IMR-90 (cell line): ENCODE results near the gene CDKAL1. TPM values are rescaled to one million over a fixed set of nuclear protein-coding genes. Genes with fewer than 3 reads are reported as not detected.

ENCODE experiments used
- ATAC-seq: fragments of 200-7000 bp; cut with Tn5 transposase; 2 replicates; pipeline ENCODE4 v1.9.1; 2020; ENCODE audit warnings: low read depth, mild to moderate bottlenecking, moderate library complexity
- BruUV-seq: library from RNA; stranded (reverse); fragments of 400-500 nt; replicated peaks from 2 replicates; lab custom pipeline; 2021; lab: Mats Ljungman, UMichigan
- CTCF ChIA-PET: fragments of 300-600 bp; formaldehyde crosslinking; extraction: SDS; loops from one replicate; lab custom pipeline; 2021; ENCODE audit warnings: antibody characterized with exemption; lab: Yijun Ruan, JAX
- POLR2A ChIA-PET: fragments of 300-600 bp; sonication (Branson Sonifier 250); formaldehyde crosslinking; loops from one replicate; lab custom pipeline; 2022; ENCODE audit warnings: antibody characterized with exemption; ENCODE audit not compliant: unreplicated experiment; lab: Charles Lee
- DNase-seq: peaks from one replicate; pipeline ENCODE4 v3.0.0; 2013
- H2AFZ ChIP-seq: replicated peaks from 2 replicates; pipeline ENCODE3; 2013; ENCODE audit warnings: low read length, mild to moderate bottlenecking; ENCODE audit not compliant: poor library complexity
- H2AK5ac ChIP-seq: 2 replicates; pipeline ENCODE4 v1.6.1; 2013; ENCODE audit warnings: low read depth, low read length, inconsistent platforms
- H2AK9ac ChIP-seq: replicated peaks from 2 replicates; pipeline ENCODE3; 2013; ENCODE audit warnings: mild to moderate bottlenecking, low read depth, low read length, moderate library complexity; ENCODE audit not compliant: poor library complexity
- H2BK120ac ChIP-seq: 2 replicates; pipeline ENCODE4 v1.6.1; 2013; ENCODE audit warnings: low read depth, low read length, inconsistent platforms
- H2BK15ac ChIP-seq: 3 replicates; pipeline ENCODE4 v1.6.1; 2013; ENCODE audit warnings: low read depth, low read length, inconsistent platforms
- H2BK20ac ChIP-seq: 2 replicates; pipeline ENCODE4 v1.6.1; 2013; ENCODE audit warnings: low read depth, mild to moderate bottlenecking, inconsistent platforms, low read length, moderate library complexity
- H2BK5ac ChIP-seq: 2 replicates; pipeline ENCODE4 v1.6.1; 2013; ENCODE audit warnings: mild to moderate bottlenecking, low read depth, low read length, inconsistent platforms; ENCODE audit not compliant: poor library complexity, severe bottlenecking
- H3K14ac ChIP-seq: replicated peaks from 2 replicates; pipeline ENCODE4 v1.6.1; 2013; ENCODE audit warnings: low read depth, low read length, inconsistent platforms
- H3K18ac ChIP-seq: 2 replicates; pipeline ENCODE4 v1.6.1; 2013; ENCODE audit warnings: low read depth, low read length, control low read depth
- H3K23ac ChIP-seq: 2 replicates; pipeline ENCODE4 v1.6.1; 2013; ENCODE audit warnings: low read depth, low read length, inconsistent platforms
- H3K27ac ChIP-seq: 2 replicates; pipeline ENCODE4 v1.5.1; 2013; ENCODE audit warnings: mild to moderate bottlenecking, control low read depth, low read length; ENCODE audit not compliant: insufficient read depth
- H3K27me3 ChIP-seq: 2 replicates; pipeline ENCODE4 v1.6.1; 2013; ENCODE audit warnings: low read length; ENCODE audit not compliant: control insufficient read depth, insufficient read depth
- H3K36me3 ChIP-seq: 2 replicates; pipeline ENCODE4 v1.6.1; 2013; ENCODE audit warnings: low read length, mixed read lengths; ENCODE audit not compliant: control insufficient read depth, insufficient read depth
- H3K4ac ChIP-seq: 2 replicates; pipeline ENCODE4 v1.6.1; 2013; ENCODE audit warnings: low read depth, low read length, inconsistent platforms
- H3K4me1 ChIP-seq: 2 replicates; pipeline ENCODE4 v1.6.1; 2013; ENCODE audit warnings: low read length, mixed read lengths; ENCODE audit not compliant: control insufficient read depth, insufficient read depth
- H3K4me2 ChIP-seq: 2 replicates; pipeline ENCODE4 v1.6.1; 2013; ENCODE audit warnings: low read depth, mild to moderate bottlenecking, control low read depth, low read length, moderate library complexity
- H3K4me3 ChIP-seq: 2 replicates; pipeline ENCODE4 v1.5.1; 2013; ENCODE audit warnings: low read depth, mild to moderate bottlenecking, control low read depth, low read length, moderate library complexity; ENCODE audit not compliant: insufficient read depth
- H3K56ac ChIP-seq: 2 replicates; pipeline ENCODE4 v1.6.1; 2013; ENCODE audit warnings: low read length, inconsistent platforms; ENCODE audit not compliant: insufficient read depth; ENCODE audit errors: extremely low read depth
- H3K79me1 ChIP-seq, 2 experiments: 2 replicates each; pipeline ENCODE4 v1.6.1; 2013; ENCODE audit warnings: low read length in 2 of 2, inconsistent platforms in 1 of 2, low read depth in 1 of 2
- H3K9ac ChIP-seq: 2 replicates; pipeline ENCODE4 v1.6.1; 2013; ENCODE audit warnings: low read depth, low read length, control low read depth
- H3K9me1 ChIP-seq: 2 replicates; pipeline ENCODE4 v1.6.1; 2013; ENCODE audit warnings: low read length, inconsistent platforms; ENCODE audit not compliant: insufficient read depth
- H3K9me3 ChIP-seq: 2 replicates; pipeline ENCODE4 v1.6.1; 2013; ENCODE audit warnings: low read length; ENCODE audit not compliant: control insufficient read depth, insufficient read depth
- H4K20me1 ChIP-seq: 2 replicates; pipeline ENCODE4 v1.6.1; 2013; ENCODE audit warnings: low read length, inconsistent platforms; ENCODE audit not compliant: insufficient read depth
- H4K5ac ChIP-seq: 2 replicates; pipeline ENCODE4 v1.6.1; 2013; ENCODE audit warnings: mild to moderate bottlenecking, low read depth, low read length, control low read depth
- H4K8ac ChIP-seq, 2 experiments: 2 replicates each; pipeline ENCODE4 v1.6.1; 2013; ENCODE audit warnings: low read depth in 2 of 2, low read length in 2 of 2, control low read depth in 1 of 2, inconsistent platforms in 1 of 2
- H4K91ac ChIP-seq: 2 replicates; pipeline ENCODE4 v1.6.1; 2013; ENCODE audit warnings: low read depth, low read length, inconsistent platforms; ENCODE audit not compliant: insufficient read depth
- BHLHE40 ChIP-seq: fragments of 150-350 bp; IDR thresholded peaks from 2 replicates; pipeline ENCODE4 v1.6.1; 2016; ENCODE audit warnings: mild to moderate bottlenecking, low read depth, low read length
- CEBPB ChIP-seq: IDR thresholded peaks from 2 replicates; pipeline ENCODE4 v1.6.1; 2012; ENCODE audit warnings: low read depth, low read length, improper control_type of control experiment
- CHD1 ChIP-seq: IDR thresholded peaks from 2 replicates; pipeline ENCODE4 v1.6.1; 2012; ENCODE audit warnings: low read depth, low read length, improper control_type of control experiment
- CTCF ChIP-seq: conservative IDR thresholded peaks from 2 replicates; pipeline ENCODE4 v1.5.1; 2012; ENCODE audit warnings: mild to moderate bottlenecking, low read depth, low read length, improper control_type of control experiment
- MAFK ChIP-seq: IDR thresholded peaks from 2 replicates; pipeline ENCODE4 v1.6.1; 2012; ENCODE audit warnings: low read depth, low read length, improper control_type of control experiment
- MXI1 ChIP-seq: IDR thresholded peaks from 2 replicates; pipeline ENCODE4 v1.6.1; 2012; ENCODE audit warnings: low read depth, mild to moderate bottlenecking, low read length, moderate library complexity, borderline replicate concordance
- NFE2L2 ChIP-seq: fragments of 150-350 bp; IDR thresholded peaks from 2 replicates; pipeline ENCODE4 v1.6.1; 2016; ENCODE audit warnings: low read depth, mild to moderate bottlenecking, low read length
- POLR2A ChIP-seq: IDR thresholded peaks from 2 replicates; pipeline ENCODE4 v1.6.1; 2012; ENCODE audit warnings: mild to moderate bottlenecking, low read depth, low read length
- RAD21 ChIP-seq: IDR thresholded peaks from 2 replicates; pipeline ENCODE4 v1.6.1; 2012; ENCODE audit warnings: low read length, improper control_type of control experiment
- RCOR1 ChIP-seq: IDR thresholded peaks from 2 replicates; pipeline ENCODE4 v1.6.1; 2012; ENCODE audit warnings: mild to moderate bottlenecking, low read length, improper control_type of control experiment; ENCODE audit not compliant: insufficient replicate concordance
- RFX5 ChIP-seq: IDR thresholded peaks from 2 replicates; pipeline ENCODE4 v1.8.0; 2012; ENCODE audit warnings: low read depth, mild to moderate bottlenecking, low read length, moderate library complexity
- whole genome bisulfite sequencing, 2 experiments: methylation state at CpG; one replicate each; pipeline versions ENCODE4 v1.1.5 to v1.1.7; 2013; ENCODE audit warnings: missing lambda C conversion rate in 2 of 2; ENCODE audit not compliant: insufficient read length in 1 of 2; ENCODE audit errors: extremely low coverage in 2 of 2; 5-methylcytosine and 5-hydroxymethylcytosine counted together
- dilution Hi-C: fragments of 300-500 bp; cut with HindIII; formaldehyde crosslinking; loops from one replicate; pipeline ENCODE4 v1.14.3; 2018; ENCODE audit warnings: low sequenced_read_pairs; ENCODE audit not compliant: unreplicated experiment
- in situ Hi-C: fragments of 300-500 bp; cut with MboI; formaldehyde crosslinking; loops from 3 replicates; pipeline ENCODE4 v1.14.3; 2019; ENCODE audit warnings: low sequenced_read_pairs, inconsistent platforms, mixed read lengths
- intact Hi-C: fragments of 100-400 bp; cut with micrococcal nuclease; formaldehyde crosslinking; loops from 2 replicates; pipeline ENCODE4 v1.10.0; 2022
- polyA plus RNA-seq, 3 experiments: library from polyadenylated mRNA; depleted of rRNA; stranded (reverse); fragments of >200 nt; gene quantifications; 2 replicates each; pipeline ENCODE4 v1.2.3, GENCODE V29; 2012; ENCODE audit warnings: low replicate concordance in 1 of 3
- total RNA-seq: library from RNA; depleted of rRNA; stranded (reverse); fragments of >200 nt; gene quantifications from 2 replicates; pipeline ENCODE4 v1.2.3, GENCODE V29; 2012
- TF ChIP-seq, protein P1 (sequence below): fragments of 150-350 bp; IDR thresholded peaks from 2 replicates; pipeline ENCODE4 v1.6.1; 2016; ENCODE audit warnings: low read depth, mild to moderate bottlenecking, low read length, moderate library complexity, borderline replicate concordance
- TF ChIP-seq, protein P2 (sequence below): fragments of 150-350 bp; IDR thresholded peaks from 2 replicates; pipeline ENCODE4 v1.6.1; 2017; ENCODE audit warnings: mild to moderate bottlenecking, antibody characterized with exemption, low read length, low read depth

CDKAL1 gene
- total and polyA plus RNA-seq, 2 of the 4 experiments (the other 2 are of a cell fraction): 3.7 to 13.1 TPM

DNA sequence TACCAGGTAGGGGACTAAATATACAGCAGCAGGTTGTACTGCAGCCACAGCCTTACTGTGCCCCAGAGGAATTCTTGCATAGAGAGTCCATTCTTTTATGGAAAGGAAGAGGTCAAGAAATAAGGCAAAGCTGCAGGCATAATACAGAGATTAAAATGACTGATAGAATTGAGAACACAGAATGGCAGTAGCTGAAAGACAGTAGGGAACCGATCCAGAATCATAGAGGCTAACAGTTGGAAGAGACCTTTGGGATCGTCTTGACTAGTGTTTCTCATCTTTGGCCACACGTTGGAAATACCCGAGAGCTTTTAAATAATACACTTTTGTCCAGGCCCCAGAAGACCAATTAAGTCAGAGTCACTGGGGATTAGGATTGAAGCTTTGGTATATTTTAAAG, 566.7 kb downstream of the CDKAL1 start:
- intact Hi-C loops: loop anchor here (10.0 kb wide), 1 partner anchor 484 kb away; no protein-coding TSS in a partner anchor

More for the DNA sequence above, 566.7 kb downstream of the CDKAL1 start:
- TF ChIP-seq NFE2L2: no peak
- no peak for TF ChIP-seq RAD21
- no peak for TF ChIP-seq MXI1
- no peak for TF ChIP-seq RFX5
- no peak for TF ChIP-seq MAFK
- TF ChIP-seq CTCF: no peak
- TF ChIP-seq CEBPB: no peak
- TF ChIP-seq, protein P1, sequence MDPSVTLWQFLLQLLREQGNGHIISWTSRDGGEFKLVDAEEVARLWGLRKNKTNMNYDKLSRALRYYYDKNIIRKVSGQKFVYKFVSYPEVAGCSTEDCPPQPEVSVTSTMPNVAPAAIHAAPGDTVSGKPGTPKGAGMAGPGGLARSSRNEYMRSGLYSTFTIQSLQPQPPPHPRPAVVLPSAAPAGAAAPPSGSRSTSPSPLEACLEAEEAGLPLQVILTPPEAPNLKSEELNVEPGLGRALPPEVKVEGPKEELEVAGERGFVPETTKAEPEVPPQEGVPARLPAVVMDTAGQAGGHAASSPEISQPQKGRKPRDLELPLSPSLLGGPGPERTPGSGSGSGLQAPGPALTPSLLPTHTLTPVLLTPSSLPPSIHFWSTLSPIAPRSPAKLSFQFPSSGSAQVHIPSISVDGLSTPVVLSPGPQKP: no peak
- no peak for TF ChIP-seq BHLHE40
- no peak for TF ChIP-seq POLR2A
- no peak for TF ChIP-seq CHD1
- TF ChIP-seq, protein P2, sequence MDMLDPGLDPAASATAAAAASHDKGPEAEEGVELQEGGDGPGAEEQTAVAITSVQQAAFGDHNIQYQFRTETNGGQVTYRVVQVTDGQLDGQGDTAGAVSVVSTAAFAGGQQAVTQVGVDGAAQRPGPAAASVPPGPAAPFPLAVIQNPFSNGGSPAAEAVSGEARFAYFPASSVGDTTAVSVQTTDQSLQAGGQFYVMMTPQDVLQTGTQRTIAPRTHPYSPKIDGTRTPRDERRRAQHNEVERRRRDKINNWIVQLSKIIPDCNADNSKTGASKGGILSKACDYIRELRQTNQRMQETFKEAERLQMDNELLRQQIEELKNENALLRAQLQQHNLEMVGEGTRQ: no peak
- TF ChIP-seq RCOR1: no peak
- dilution Hi-C loops: no loop called here
- Histone ChIP-seq H4K5ac (no peak overlapping the region), H3K79me1 (no peaks in the 10 kb centered on the region; a peak in 1 of 4 replicates), H3K4me2 (no peak overlapping the region), H2BK20ac (no peak overlapping the region), H3K56ac (no peak overlapping the region), H2AFZ (no peak overlapping the region), H3K18ac (no peak overlapping the region), H3K14ac (no peak overlapping the region), H3K9me3 (no peaks in the 10 kb centered on the region), H3K27me3 (no peaks in the 10 kb centered on the region), H3K4me3 (no peak overlapping the region), H4K20me1 (no peaks in the 10 kb centered on the region), H3K23ac (no peak overlapping the region), H2BK120ac (no peak overlapping the region), H4K8ac (no peak overlapping the region), H3K27ac (no peak overlapping the region), H2BK15ac (no peak overlapping the region), H2BK5ac (no peak overlapping the region), H3K4ac (no peak overlapping the region), H3K36me3 (no peaks in the 10 kb centered on the region), H2AK5ac (no peak overlapping the region), H2AK9ac (no peak overlapping the region), H3K9ac (no peak overlapping the region), H3K4me1 (no peaks in the 10 kb centered on the region), H3K9me1 (no peaks in the 10 kb centered on the region), H4K91ac (no peak overlapping the region)
- ChIA-PET POLR2A (no interaction called here), CTCF (no interaction called here)
- in situ Hi-C loops: no loop called here
- WGBS, 2 experiments: no CpG with 5 or more reads among the region's 4 CpGs
- BruUV-seq: no TSS peak
- no peak for DNase-seq
- ATAC-seq: no peak
